Fibroblast of skin of right quadriceps (primary cell): Measurements from ENCODE around the gene HADHB.
"Not testable (repeated sequence)": the region's sequence is repeated elsewhere in the genome, so short reads cannot be mapped to it uniquely, and the experiment has no call there.

ENCODE experiments used
- DNase-seq: peaks from one replicate; pipeline ENCODE4 v3.0.0-alpha.2; 2013

HADHB gene

DNA sequence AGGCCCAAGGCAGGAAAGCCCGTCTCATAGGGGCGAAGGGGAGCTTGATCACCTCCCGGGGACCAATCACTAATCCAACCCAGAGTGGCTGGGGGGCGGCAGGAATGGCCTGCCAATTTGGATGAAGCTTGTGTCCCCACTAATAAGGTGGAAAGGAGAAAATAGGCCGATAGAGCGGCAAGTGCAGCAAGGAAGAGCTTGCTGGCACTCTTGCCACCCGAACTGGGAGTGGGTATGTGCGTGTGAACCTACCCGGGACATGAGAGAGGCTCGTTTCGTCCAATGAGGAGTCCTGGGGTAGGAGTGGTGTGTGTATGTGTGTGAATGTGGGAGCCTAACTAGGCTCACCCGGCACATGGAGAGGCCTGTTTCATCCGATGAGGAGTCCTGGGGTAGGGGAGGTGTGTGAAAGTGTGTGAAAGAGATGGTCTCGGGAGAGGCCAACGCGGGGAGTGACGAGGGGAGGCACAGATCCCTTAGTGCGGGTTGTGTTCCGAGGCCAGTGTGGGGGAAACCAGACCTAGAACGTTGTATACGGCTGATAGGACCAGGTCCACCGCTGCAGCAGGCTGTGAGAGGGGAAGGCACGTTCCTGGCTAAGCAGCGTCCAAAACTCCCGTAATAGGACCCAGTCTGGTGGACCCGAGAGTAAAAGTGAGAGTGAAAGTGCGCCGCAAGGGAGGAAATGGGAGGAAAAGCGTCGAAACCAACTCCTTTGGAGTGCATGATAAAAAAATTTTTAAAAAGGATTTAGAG lies 54.1 kb downstream of the HADHB start:
- peak; percentile 46 for DNase-seq

DNA sequence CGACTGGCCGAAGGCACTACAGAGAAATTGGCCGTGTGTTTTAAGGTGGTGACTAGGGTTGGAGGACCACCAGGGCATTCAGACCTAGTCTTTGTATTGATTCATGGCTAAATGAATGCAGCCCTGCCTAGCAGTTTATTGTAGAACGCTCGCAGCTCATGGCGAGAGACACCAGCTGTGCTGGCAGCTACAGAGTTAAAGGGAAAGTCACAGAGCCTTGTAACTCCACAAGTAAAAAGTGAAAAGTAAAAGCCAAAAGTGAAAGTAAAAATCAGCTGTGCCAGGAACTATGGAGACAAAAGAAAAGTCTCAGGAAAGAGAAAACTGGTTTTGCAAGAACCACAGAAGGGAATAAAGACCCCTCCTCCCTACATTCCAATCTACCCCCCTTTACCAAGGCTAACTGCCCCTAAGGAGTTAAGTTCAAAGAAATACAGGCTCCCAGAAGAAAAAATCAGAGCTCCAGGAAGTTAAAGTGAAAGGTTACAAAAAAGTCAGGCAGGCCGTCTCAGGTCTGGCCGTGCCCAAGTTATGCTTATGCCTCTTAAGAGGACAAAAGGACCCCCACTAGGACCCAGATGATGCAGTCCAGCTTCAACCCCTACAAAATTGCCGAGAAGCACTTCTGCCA lies 54.8 kb downstream of the HADHB start:
- DNase-seq: peak; percentile 64

DNA sequence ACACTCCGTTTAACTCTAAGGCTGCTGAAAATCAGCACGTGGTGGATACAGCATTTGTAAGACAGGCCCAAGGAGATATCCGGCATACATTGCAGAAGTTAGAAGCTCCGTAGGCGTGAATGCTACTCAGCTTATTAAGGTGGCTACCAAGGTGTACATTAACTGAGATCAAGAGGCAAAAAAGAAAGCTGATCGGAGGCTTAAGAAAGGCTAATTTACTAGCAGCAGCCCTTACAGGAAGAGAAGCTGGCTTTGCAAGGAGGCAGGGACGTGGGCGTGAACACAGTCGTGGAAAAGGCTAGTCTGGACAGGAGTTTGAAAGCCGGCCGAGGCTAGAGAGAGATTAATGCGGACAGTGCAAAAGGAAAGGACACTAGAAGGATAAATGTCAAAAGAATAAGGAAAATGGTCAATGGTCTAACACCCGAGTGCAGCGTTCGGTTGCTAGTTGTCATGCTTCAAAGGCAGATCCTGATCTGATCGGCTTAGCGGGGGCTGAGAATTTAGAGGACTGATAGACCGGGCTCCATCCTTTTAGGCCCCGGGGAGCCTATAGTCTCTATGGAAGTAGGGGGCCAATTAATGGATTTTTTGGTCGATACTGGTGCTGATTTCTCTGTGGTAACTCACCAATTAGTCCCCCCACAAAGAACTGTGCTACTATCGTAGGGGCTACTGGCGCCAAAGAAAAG lies 55.6 kb downstream of the HADHB start:
- peak; percentile 9 for DNase-seq

DNA sequence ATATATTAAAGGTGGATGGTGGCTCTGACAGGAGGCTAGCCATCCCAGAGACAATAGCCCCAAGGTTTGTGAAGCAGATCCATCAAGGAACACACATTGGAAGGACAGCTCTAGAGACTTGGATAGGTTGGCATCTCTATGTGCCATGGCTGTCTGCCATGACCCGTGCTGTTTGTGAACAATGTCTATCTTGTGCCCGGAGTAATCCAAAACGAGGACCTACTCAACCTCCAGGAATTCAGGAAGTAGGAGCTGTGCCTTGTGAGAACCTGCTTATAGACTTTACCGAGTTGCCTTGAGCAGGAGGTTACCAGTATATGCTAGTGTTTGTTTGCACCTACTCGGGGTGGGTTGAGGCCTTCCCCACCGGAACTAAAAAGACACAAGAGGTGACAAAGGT lies 58.1 kb downstream of the HADHB start:
- no peak for DNase-seq

DNA sequence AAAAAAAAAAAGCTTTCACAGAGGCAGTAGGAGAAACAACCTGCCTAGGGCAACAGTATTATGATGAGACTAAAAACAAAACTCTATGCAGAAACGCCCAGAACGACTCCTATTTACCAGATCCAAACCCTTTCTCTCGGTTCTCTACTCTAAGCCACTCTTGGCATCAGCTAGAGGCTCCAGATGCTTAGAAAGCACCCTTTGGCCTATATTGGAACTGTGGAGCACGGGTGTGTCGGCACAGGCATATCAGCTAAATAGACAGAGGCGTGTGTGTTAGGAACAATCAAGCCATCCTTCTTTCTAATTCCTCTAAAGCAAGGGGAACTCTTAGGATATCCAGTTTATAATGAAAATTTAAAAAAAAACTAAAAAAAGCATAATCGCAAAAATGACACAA lies 60.4 kb downstream of the HADHB start:
- DNase-seq: not testable (repeated sequence)

DNA sequence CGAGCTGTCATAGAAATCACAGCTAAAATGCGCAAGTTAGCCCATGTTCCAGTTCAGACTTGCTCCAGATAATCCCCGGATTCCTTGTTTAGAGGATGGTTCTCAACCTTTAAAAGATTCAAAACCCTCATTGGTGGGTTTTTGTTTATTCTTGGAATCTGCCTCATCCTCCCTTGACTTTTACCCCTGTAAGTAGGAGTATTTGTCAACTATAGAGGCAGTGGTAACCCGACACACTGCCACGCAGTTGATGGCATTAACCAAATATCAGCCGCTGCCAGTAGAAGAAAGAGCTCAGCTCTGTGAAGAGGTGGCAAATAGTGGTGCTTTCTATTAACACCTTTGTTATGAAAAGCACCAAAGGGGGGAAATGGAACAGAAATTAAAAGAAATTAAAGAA lies 60.8 kb downstream of the HADHB start:
- no peak for DNase-seq

DNA sequence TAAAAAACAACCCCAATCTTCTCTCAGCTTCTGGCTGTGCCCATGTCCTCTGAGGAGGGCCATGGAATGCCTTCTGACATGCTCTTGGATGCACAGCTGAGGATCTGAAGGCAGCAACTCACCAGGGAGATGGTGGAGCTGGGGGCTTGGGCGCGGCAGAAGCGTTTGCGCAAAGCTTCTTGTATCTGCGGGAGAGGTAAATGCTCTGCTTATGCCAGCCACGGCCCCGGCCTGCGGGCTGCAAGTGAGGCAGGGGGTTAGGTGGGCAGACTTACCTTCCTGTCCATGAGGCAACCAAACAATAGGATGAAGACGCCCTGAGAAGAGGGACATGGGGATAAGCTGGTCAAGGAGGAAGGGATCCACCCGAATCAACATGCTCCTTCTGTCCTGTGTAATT lies 65.2 kb downstream of the HADHB start:
- DNase-seq: no peak

DNA sequence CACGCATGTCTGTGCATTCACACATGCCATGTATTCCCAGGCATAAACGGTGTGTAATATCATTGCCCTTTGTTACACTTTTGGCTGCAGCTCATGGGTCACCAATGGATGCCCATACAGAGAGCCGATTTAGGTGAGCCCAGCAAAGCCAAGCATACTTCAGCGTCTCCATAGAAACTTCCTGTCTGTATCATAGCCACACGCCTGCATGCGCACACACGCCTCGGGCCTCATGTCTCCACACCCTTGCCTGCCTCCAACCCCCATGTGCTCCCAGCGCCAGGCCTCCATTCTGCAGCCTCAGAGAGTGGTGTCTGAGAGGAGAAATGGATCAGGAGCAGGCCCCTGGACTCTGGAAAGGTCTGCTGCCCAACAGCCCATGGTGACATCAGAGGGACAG lies 67.7 kb downstream of the HADHB start:
- DNase-seq: no peak

DNA sequence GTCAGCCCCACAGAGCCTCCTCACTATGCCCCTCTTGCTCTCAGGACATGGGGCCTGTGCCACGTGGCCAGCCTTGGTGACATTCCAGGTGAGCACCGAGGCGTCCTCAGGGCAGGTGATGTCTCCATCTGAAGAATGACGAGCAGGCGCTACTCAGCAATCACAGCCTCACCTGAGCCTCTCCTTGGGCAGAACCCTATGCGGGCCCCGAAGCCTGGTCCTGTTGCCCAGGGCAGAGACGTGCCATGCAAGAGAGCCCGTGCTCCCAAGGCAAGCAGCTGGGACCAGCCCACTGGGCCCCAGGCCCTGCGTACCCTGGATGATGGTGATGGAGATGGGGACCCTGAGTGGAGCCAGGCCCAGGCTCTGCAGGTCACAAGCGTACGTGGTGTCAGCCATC lies 68.7 kb downstream of the HADHB start:
- no peak for DNase-seq

DNA sequence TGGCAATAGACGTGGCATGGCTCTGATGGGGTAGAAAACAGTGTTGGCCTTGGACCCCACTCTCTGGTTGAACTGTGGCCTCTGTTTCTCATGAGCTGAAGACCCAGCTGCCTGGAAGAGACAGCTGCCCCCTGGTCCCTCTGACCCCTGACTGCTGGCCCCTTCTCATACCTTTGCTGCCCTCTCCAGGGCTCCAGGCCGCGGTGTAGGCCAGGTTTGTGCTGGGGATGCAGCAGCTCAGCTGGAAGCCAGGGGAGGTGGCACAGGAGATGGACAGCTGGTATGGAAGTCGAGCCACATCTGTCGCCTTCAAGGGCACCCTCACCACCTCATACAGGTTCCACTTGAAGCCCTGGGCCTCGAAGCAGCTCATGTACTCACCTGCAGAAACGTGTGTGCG lies 69.5 kb downstream of the HADHB start:
- no peak for DNase-seq

DNA sequence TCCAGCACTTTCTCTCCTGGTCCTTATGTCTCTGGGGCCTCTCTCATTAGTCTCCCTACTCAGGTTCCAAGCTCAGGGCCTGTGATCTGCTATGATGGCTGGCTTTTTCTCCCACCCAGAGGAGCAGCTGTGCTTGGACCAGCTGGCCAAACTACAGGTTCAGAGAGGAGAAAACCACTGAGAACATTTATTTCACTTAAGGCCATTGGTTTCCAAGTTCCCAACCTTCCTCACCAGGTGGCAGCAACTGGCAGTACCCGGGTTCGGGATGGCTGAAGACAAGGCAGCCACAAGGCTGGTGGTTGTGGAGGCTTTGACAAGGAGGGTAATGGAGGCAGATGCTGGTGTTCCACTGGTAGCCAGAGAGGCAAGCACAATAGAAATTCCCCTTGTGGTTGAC lies 71.3 kb downstream of the HADHB start:
- DNase-seq: no peak

DNA sequence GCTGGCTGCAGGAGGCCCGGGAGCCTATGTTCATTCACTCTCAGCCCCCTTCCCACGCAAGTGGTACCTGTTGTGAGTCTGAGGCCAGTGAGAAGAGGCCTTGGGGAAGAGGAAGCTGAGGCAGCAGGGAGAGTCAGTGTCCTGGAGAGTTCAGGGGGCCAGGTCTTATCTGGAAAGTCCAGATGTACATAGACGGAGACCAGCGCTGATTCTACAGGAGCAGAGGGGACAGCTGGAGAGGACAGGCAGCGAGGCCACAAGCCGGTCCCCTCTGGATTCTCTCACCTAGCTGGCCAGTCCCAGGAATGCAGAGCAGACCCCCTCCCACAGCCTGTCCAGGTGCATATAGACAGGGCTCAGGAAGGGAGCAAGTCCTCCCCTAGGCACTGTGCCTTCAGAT lies 72.1 kb downstream of the HADHB start:
- no peak for DNase-seq

DNA sequence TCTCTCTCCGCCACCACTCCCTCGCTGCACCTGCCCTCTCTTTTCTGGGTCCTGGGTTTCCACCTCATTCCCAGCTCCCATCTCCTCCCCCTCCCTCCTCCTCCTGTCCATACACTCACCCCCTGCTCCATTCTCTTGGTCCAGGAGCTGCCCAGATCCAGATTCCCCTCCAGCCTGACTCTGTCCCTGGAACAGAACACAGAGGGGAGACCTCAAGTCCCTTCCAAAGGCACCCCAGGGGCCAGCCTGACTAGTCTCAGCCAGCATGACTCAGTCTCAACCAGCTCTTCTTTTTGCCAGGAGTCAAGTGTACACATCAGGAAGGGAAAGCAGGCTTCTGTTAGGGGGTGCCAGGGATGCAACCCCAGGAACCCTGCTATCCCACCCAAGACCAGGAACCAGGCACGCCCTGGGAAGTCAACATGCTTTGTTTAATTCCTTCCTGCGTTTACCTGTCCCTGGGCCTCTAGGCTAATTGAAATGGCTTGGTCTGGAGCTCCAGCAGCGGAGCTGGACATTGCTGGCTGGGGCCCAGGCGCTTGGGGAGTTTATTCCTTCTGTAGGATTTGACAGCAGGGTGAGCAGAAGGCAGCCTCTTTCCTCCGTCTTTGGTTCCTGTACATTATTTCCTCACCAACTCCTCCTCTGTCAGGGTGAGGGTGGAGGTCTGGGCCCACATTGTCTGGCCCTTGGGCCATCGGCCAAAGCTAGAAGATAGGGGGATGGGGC lies 72.8 kb downstream of the HADHB start:
- no peak for DNase-seq

DNA sequence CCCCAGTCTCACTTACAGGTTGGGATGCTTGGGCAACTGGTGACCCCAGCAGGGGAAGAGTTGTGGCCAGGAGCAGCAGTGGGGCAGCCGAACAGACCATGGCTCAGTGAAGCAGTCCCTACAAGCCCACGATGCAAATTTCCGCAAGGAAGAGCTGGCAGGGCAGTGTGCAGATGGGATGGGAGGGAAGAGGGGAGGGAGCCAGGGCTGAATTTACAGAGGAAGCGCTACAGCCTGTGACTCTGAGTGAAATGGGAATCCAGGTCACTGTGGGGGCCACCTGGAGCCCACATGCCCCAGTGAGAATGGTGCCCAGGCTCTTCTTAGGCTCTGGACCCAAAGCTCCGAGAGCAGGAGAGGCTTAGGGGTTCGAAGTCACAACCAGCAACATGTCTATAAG lies 74.2 kb downstream of the HADHB start:
- no peak for DNase-seq

DNA sequence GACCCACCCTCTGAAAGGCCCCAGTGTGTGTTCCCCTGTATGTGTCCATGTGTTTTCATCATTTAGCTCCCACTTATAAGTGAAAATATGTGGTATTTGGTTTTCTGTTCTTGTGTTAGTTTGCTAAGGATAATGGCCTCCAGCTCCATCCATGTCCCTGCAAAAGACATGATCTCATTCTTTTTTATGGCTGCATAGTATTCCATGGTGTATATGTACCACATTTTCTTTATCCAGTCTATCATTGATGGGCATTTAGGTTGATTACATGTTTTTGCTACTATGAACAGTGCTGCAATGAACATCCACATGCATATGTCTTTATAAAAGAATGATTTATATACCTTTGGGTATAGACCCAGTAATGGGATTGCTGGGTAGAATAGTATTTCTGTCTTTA lies 79.7 kb downstream of the HADHB start:
- not testable (repeated sequence) for DNase-seq

DNA sequence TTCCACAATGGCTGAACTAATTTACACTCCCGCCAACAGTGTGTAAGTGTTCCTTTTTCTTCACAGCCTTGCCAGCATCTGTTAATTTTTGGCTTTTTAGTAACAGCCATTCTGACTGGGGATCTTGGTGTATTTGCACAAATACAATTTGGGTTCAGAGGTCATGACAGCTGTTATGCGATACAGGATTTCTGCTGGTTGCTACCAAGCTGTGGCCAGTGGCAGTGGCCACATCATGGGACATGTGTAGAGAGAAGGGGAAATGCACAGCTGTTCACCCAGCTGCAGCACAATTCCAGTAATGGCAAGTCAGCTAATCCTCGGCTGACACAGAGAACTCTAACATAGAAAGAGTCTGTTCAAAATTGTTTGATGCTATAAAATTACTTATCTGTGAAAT lies 80.2 kb downstream of the HADHB start:
- no peak for DNase-seq

DNA sequence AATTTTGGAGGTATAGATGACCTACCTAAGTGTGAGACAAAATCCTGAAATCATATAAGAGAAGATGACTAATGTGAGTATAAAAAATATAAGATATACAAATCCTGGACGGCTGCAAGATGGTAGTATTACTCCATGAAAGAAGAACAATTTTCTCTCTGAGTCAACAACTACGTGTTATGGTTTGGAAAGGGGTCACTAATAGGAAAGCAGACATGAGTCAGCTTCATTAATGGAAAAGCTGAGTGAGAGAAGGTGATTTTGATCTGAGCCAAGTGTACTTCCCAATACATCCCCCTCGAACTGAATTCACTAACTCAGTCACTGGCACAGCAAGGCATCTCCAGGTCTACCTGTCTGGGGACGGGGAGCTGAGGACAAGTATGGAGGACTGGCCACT lies 81.1 kb downstream of the HADHB start:
- DNase-seq: peak; percentile 22

DNA sequence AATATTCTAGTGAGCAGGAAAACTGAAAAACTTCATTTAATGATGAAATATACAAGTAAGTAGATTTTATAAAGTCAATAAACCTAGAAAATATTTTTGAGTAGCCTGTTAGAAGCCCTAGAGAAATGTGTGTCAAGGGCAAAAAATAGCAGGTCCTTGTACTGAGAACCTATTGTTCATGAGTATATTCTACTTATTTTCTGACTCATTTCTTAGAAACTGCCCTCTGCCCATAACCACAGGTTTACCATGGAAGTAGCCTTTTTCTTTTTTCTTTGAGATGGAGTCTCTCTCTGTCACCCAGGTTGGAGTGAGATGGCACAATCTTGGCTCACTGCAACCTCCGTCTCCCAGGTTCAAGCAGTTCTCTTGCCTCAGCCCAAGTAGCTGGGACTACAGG lies 81.8 kb downstream of the HADHB start:
- no peak for DNase-seq

DNA sequence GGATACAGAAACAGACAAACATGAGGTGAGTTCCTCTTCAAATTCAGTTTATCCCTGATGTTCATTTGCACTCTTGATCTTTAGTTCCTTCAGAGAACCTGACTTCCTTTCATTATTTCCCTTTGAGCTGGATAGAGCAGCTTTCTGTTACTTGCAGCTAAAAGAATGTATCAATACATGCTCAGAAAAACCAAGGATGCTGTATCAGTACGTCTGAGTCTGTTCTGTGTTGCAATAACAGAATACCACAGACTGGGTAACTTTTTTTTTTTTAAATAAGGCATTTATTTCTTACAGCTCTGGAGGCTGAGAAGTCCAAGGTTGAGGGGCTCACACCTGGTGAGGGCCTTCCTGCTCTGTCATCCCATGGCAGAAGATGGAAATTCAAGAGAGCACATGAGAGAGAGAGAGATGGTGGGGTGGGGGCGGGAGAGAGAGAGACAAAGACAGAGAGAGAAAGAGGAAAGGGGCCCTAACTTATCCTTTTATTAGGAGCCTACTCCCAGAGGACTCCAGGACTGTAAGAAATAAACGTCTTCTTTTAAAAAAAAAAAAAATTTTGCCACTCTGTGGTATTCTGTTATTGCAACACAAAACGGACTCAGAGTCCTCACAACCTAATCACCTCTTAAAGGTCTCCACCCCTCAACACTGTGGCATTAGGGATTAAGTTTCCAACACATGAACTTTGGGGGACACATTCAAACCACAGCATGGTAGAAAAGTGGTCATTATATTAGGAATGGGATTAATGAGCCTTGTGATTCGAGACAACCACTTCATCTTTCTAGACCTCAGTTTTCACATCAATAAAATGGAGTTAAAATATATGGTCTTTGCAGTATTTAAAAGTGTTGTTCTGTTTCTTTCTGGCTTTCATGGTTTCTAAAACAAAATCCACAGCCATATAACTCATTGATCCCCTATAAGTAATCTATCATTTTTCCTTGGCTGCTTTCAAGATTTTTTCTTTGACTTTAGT lies 82.8 kb downstream of the HADHB start:
- peak; percentile 24 for DNase-seq

DNA sequence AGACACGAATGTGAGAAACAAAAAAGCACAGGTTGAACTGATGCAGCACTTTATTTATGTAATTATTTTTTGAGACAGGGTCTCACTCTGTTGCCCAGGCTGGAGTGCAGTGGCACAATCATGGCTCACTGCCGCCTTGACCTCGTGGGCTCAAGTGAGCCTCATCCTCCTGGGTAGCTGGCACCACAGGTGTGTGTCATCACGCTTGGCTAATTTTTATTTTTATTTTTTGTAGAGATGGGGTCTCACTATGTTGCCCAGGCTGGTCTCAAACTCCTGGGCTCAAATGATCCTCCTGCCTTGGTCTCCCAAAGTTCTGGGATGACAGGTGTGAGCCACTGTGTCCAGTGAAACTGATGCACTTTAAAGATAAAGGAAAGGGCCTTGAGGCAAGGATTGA lies 84.3 kb downstream of the HADHB start:
- DNase-seq: not testable (repeated sequence)

DNA sequence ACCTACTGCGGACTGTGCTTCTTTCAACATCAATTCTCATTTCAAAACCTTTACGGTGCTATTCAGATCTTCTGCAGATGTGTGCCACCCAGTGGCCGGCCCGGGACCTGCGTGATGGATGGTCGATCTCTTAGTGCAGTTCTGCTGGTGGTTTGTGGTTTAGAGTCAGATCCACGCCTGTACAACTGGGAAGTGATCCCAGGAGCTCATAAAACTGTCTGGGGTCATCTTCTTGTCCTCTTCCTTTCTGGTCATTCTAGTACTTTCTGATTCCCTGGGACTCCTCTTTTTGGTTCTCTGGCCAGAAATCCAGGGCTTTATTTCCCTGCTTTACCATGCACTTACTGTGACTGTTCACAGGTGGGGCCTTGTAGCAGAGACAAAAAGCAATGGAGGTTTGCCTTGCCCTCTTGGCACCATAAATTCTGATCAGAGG lies 85.4 kb downstream of the HADHB start:
- DNase-seq: peak; percentile 70

DNA sequence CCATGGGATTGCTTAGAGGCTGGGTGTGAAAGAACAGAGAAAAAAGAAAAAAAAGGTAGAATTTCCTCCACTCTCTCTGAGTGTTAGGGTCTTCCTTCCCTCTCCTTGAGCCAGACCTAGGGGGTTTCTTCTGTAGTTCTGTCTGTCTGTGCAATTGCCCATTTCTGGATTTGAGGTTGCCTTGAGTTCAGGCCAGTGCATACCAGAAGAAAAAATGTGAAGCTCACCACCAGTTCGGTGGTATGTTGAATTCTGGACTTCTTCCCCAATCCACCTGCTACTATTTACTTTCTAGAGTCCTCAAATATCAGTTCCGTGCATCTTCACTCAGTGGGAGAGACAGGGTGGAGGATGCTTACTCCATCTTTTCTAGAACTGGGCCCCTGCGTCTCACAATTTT lies 85.9 kb downstream of the HADHB start:
- DNase-seq: peak; percentile 20
